GM19455 (cell line): ENCODE measurements around the gene NUDT13.
A peak's percentile ranks its signal among the peaks of the same experiment; 100 is the strongest.

Experiments used
- ATAC-seq: cut with Tn5 transposase; IDR thresholded peaks from one replicate; pipeline ENCODE4 v1.9.1; 2021; ENCODE audit not compliant: unreplicated experiment

The NUDT13 gene

DNA sequence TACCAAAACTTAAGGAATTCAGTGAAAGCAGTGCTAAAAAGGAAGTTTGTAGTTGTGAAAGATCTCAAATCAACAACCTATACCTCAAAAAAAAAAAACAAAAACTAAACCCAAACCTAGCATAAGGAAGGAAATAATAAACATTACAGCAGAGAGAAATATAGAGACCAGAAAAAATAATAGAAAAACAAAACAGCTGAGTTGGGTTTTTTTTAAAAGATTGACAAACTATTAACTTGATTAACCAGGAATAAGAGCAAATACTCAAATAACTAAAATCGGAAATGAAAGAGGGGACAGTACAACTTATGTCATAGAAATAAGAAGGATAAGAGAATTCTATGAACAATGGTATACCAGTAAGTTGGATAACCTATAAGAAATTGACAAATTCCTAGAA is 50.8 kb downstream of the NUDT13 start:
- no peak for ATAC-seq

DNA sequence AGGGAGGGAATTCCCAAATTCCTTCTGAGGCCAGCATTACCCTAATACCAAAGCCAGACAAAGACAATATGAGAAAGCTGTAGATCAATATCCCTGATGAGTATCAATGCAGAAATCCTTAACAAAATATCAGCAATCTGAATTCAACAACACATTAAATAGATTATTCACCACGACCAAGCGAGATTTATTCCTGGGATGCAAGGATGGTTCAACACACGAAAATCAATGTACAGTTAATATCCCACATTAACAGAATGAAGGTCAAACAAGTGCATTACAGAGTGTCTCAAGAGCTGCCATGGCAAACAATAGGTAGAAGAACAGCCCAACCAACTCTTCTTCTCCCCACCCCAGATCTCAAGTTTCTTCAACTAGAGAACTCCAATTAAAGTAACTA is 51.4 kb downstream of the NUDT13 start:
- no peak for ATAC-seq

DNA sequence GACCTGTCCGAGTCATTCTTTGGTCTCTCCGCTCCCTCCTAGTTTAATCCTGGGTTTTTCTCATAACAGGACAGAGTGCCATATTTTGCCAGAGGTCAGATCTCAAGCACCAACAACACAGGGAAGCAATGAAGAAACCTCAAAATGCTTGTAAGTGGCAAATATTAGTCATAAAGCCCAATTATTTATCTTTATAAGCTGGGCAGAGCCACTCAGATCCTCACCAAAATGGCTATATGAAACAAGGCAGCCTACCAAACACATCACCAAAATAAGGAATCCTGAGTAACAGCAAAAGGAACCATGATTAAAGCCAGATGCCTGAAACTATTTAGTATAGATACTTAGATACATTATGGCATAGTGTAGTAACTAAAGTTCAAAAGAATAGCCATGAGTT is 52.8 kb downstream of the NUDT13 start:
- no peak for ATAC-seq

DNA sequence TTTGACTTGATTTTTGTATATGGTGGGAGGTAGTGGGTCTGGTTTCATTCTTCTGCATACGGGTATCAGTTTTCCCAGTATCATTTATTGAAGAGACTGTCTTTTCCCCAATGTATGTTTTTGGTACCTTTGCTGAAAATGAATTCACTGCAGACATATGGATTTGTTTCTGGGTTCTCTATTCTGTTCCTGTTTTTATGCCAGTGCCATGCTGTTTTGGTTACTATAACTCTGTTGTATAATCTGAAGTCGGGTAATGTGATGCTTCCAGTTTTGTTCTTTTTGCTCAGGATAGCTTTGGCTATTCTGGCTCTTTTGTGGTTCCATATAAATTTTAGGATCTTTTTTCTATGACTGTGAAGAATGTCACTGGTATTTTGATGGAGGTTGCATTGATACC is 56.7 kb downstream of the NUDT13 start:
- no peak for ATAC-seq

DNA sequence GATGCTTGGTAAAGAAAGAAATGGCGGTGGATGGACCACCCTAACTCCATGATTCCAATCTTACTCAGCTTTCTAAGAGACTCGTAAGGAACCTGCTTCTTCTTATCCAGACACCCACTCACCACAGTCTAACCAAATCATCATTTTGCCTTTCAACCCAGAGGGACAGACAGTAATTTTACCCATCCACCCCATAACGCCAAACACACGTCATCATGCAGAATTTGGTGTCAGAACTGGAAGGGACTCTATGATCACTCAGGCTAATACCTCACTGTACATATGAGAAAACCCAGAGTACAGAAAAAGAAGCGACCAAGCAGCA is 57.2 kb downstream of the NUDT13 start:
- no peak for ATAC-seq

DNA sequence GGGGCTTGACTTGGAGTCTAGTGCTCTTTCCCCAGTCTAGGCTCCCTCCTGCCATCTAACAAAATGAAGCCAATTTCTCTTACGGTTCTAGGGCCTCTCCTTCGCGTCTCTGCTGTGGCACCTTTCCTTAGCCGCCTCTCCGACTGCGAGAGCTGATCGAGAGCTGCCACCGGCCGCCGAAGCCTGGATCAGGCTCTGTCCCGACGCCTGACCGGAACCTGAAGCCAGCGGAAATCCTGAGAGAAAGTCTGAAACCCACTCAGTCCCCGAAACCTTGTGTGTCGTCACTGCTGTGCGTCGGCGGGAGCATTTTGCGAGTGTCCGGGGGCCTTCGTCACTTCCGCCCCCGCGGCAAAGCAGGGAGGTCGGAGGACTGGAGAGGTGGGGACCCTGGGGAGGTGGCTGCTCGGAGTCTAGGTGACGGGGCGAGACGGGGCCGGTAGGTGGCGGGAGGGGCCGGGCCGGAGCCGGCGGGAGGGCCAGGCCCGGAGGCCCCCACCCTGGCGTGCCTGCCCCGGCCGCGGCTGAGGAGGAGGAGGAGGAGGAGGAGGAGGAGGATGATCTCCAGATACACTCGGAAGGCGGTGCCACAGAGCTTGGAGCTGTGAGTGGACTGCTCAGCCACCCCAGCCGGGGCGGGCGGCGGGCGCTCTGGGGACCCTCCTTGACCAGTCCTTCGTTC is 57.7 kb downstream of the NUDT13 start, which contains the start of the genes ECD and FAM149B1:
Gene ECD, minus strand, starts transcription at position 226 of the 682 bp plus-strand sequence. CDS start 4,071 bp downstream, outside the sequence.
Gene FAM149B1, plus strand, starts transcription at position 337 of the 682 bp plus-strand sequence. Its CDS starts 221 bp downstream, at position 558.
- ATAC-seq: peak; percentile 85

DNA sequence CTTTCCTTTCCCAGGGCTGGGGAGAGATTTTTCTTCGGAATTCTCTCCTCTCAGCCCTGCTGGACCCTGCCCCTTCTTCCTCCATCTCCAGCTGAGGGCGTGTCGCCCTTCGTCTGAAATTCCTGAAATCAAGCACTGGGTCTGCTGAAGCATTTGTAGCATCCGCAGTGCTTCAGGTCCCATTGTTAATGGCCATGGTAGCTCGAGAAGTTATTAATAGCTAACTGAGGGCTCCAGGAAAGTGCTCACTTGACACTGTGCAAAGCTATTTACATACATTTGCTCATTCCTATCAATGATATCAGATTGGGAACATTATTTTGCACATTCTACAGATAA is 58.2 kb downstream of the NUDT13 start:
- peak; percentile 20 for ATAC-seq

DNA sequence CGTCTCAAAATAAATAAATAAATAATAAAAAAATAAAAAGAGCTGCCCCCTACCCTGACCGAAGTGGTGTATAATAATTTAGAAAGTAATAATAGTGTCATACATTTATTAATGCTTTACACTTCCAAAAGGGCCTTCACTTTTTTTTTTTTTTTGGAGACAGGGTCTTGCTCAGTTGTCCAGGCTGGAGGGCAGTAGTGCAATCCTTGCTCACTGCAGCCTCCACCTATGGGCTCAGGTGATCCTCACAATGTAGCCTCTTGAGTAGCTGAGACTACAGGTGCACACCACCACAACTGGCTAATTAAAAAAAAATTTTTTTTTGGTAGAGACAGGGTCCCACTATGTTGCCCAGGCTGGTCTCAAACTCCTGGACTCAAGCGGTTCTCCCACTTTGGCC is 59.1 kb downstream of the NUDT13 start:
- no peak for ATAC-seq

DNA sequence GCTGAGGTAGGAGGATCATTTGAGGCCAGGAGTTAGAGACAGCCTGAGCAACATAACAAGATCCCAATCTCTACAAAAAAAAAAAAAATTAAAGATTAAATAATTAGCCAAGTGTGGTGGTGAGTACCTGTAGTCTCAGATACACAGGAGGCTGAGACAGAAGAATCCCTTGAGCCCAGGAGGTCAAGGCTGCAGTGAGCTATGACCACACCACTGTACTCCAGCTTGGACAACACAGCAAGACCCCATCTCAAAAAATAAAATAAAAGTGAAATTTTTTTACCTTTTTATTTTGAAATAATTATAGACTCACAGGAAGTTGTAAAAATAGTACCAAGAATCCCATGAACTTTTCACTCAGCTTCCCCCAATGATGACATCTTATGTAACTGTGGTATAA is 62.6 kb downstream of the NUDT13 start:
- ATAC-seq: no peak

DNA sequence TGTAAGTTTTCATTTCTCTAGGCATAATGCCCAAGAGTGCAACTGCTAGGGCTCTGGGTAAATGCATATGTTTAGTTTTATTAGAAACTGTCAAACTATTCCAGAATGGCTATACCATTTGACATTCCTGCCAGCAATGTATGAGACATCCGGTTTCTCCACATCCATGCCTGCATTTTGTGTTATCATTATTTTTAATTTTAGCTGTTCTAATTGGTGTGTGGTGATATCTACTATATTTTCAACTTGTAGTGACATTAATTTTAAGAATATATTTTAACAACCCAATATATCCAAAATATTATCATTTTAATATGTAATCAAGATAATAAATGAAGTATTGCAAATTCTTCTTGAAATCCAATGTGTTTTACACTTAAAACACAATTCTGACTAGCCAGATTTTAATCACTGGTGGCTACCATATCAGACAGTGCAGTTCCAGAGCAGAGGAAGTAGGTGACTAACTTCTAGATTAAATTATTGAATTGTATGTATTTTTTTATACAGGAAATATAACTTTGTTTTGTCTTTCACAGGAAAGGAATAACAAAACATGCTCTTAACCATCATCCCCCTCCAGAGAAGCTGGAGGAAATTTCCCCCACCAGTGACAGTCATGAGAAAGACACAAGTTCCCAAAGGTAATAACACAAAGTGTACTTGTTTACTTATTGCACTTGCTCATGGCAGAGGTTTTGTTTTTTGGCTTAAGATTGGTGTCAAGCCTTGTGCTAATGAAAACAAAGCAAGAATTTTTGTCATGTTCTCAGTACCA is 64.1 kb downstream of the NUDT13 start:
- ATAC-seq: no peak
